HG03135 (cell line): ENCODE results near the gene CELSR2.
"Not testable (repeated sequence)": the region's sequence is repeated elsewhere in the genome, so short reads cannot be mapped to it uniquely, and the experiment has no call there.

ENCODE experiments used
- ATAC-seq: cut with Tn5 transposase; IDR thresholded peaks from one replicate; pipeline ENCODE4 v1.9.1; 2021; ENCODE audit warnings: mild to moderate bottlenecking, moderate library complexity; ENCODE audit not compliant: unreplicated experiment

Gene CELSR2

DNA sequence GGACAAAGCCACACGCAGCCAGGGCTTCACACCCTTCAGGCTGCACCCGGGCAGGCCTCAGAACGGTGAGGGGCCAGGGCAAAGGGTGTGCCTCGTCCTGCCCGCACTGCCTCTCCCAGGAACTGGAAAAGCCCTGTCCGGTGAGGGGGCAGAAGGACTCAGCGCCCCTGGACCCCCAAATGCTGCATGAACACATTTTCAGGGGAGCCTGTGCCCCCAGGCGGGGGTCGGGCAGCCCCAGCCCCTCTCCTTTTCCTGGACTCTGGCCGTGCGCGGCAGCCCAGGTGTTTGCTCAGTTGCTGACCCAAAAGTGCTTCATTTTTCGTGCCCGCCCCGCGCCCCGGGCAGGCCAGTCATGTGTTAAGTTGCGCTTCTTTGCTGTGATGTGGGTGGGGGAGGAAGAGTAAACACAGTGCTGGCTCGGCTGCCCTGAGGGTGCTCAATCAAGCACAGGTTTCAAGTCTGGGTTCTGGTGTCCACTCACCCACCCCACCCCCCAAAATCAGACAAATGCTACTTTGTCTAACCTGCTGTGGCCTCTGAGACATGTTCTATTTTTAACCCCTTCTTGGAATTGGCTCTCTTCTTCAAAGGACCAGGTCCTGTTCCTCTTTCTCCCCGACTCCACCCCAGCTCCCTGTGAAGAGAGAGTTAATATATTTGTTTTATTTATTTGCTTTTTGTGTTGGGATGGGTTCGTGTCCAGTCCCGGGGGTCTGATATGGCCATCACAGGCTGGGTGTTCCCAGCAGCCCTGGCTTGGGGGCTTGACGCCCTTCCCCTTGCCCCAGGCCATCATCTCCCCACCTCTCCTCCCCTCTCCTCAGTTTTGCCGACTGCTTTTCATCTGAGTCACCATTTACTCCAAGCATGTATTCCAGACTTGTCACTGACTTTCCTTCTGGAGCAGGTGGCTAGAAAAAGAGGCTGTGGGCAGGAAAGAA is 25.5 kb downstream of the CELSR2 start:
- ATAC-seq, result no peak

DNA sequence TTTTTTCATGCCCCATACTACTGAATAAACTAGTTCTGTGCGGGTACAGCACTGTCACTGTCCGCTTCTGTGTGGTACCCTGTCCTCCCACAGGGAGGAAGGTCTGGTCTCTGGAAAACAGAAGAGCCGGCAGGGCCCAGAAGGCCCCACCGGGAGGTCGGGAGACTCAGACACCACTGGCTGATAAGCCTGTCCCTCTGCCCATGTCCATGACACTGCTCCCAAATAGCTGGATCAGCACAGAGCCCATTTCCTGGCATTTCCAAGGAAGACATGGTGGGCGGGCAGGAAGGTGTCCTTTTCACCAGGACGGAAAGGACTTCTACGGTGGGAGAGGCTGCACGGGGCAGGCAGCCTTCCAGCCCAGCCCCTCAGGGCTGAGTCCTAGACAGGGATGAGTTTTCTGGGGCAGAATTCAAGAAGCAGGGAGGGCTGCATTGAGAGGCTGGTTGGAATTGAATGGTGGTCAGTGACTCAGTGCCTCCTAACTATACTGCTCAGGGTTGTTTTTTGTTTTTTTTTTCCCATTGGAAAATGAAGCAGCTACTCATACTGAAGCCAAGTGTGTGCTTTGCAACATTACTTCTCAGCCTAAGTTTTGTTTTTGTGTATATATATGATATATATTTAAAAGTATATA is 26.5 kb downstream of the CELSR2 start:
- no peak for ATAC-seq

DNA sequence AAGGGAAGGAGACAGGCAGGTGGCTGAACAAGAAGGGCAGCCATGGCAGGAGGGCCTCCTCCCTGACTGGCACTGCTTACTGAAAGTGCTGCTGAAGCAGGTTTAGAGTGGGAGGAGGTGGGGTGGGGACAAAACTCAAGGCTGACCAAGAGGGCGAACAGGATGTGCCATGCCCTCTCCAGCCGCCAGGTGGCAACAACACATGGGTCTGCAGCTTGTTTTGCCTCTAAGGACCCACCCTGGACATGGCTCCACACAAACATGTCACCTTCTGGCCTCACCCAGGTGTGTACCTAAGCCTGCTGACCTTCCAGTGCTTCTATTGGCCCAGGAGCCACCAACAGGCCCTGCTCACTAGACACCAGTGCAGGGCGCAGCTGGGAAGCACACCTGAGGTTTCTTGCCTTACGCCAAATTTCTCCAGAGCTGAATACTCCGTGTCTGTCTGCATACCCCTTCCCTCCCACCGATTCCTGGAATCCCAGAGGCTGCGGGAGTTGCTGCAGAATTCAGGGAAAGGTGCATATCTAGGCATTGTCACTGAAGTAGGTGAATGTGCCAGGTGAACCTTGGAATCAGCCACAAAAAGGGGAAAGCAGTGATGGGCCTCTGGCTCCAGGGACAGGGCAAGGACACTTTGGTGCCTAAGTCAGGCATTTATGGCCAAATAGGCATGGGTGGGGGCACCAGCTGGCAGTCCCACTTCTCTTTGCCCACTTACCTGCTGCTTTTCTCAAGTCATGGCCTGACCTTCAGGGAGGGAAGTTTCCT is 28.3 kb downstream of the CELSR2 start:
- peak; percentile 74 for ATAC-seq

DNA sequence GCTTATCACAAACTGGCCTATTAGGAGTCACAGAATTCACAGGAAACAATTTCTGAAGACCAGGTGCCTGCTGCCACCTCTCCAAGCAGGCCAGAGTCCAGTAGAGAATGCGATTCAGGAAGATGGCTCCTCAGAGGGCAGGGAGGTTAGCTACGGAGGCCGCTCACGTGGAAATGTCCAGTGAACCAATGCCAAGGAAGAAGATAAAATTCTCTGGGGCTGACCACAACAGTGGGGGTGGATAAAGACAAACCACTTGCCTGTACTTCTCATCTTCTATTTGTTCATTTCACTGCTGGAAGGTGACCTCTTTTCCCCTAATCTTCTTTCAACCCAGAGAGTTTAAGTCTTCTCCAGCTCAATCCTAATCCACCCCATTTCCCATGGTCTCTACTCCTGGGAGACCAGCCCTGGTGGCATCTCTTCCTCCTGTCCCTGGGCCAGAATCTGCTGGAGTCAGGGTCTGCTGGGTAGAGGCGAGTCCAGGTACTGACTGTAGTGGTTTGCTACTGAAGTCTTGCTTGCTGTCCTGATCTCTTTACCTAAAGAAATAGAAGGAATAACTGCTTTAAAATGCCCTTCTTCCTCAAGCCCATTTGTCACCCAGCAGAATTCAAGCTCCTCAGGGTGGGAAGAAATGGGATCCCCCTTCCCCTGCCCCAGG is 30.4 kb downstream of the CELSR2 start:
- ATAC-seq, result no peak

DNA sequence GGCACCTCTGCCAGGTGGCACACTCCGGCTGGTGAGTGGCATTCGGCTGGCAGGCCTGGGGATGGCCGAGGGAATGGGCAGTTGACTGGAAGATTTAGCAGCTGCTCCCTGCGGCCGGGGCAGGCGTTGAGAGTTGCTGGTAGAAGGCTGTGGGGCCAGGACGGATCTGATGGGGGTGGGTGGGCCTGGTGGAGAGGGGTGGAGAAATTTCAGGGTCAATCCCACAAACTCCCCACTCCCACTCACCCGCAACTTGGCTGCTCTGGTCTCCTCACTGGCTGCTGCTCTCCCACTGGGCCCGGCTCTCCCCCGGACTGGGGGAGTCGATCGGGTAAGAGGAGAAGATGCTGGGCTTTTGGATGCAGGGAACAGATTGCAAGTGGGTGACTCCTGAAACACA is 31.5 kb downstream of the CELSR2 start:
- no peak for ATAC-seq

DNA sequence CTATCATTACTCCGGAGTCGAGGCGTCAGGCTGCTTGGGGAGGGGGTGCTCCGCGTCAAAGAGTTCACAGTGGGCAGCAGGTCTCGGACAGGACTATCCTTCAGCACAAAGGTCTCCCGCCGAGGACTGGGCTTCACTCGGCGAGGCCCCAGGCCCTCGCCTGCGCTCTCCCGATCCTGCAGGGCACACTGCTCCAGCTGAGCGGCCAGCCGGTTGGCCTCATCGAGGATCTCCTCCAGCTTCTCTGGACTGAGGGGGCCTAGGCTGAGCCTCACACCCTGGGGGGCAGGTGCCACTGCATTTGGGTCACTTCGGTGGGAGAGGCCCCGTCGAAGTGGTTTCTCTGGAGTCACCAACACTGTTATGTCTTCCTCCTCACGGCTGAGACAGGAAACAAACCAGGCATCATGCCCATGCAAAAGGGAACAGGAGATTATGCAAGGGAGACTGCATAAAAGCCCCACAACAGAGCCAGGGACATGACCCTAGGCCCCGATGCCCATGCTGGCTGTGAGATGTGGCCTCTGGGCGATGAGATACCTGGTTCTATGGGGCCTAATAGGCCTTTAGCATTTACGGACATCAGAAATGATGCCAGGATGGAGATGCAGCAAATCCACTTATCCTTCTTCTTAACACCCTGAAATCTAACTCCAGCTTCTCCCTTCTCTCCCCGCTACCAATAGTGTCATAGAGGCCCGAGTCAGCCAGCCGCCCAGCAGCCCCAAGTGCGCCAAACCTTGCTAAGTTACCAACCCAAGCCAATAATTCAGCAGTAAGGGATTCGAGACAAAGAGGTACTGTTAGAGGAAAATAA is 32.5 kb downstream of the CELSR2 start:
- ATAC-seq, result no peak

DNA sequence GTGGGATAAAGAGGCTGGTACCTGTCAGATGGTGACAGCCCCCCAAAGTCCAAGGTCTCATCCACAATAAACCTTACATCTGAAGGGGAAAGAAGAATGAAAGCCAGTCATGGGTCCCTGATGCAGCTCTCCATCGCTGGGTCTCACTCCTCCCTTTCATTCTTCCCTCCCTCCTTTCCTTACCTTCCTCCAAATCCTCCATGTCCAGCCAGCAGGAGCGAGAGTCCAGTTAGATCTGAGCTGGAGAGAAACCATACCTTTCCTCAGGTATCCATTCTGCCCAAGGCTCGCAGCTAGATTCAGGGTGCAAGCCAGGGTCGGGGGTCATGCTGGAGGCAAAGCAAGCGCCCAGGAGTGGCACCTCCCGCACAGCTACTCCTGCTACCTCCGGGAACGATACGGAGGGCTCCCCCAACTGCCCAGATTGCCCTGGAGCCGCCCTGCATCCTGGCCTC is 33.2 kb downstream of the CELSR2 start:
- ATAC-seq, result no peak

DNA sequence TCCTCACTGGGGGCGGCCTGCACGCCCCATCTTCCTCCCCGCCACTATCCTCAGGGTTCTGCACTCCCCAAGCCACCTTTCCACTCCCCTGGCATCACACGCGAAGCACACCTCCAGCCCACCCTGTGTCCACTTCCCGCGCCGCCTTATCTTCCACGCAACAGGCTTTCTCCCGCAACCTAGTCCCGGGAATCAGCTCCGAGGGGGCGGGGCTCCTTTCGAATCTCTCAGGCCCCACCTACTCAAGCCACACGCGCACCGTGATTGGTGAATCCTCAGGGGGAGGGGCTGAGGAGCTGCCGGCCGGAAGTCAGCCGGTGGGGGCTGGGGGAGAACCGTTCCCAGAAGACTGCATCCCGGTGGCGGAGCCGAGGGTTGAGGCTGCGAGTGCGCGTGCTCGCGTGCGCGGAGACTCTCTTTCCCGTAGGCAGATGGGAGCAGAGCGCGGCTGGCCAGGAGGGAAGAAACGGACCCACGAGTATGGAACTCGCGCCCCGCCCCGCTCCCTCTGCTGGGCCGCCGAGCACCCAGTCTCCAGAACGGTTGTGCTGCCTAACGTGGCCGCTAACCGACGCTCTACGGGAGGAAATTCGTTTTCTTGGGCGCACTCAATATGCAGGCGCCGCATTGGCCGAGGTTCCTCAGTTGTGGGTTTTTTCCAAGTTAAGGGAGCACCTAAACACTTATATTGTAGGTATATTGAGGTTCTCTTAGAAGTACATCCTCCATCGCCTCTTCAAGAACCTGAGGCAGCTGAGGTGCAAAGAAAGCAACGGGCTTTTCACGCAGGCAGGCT is 33.8 kb downstream of the CELSR2 start, which contains the start of gene PSRC1:
PSRC1 (minus strand) TSS at position 194 of the 796 bp plus-strand sequence.
- ATAC-seq, result peak; percentile 94

DNA sequence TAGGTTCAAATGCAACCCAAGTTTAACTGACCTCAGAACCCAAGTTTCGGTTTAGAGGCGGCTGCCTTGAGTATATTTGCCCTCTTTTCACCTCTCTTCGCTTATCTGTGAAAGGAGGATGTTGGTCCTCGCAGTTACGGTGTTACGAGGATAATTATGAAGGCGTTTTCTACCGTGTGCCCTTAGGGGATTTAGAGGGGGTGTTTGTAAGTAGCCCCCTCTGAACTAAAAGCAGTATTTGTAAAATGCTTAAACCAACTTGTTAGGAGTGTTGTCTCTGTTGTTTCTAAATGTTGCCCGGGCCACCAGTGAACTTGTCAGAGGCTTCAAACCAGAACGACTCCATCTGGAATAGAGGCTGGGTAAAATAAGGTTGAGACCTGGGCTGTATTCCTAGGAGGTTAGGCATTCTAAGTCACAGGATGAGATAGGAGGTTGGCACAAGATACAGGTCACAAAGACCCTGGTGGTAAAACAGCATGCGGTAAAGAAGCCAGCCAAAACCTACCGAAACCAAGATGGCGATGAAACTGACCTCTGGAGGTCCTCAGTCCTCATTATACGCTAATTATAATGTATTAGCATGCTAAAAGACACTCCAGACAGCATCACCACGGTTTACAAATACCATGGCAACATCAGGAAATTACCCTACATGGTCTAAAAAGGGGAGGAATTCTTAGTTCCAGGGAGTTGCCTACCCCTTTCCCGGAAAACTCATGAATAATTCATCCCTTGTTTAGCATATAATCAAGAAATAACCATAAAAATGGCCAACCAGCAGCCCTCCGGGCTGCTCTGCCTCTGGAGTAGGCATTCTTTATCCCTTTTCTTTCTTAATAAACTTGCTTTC is 34.6 kb downstream of the CELSR2 start:
- peak; percentile 19 for ATAC-seq

DNA sequence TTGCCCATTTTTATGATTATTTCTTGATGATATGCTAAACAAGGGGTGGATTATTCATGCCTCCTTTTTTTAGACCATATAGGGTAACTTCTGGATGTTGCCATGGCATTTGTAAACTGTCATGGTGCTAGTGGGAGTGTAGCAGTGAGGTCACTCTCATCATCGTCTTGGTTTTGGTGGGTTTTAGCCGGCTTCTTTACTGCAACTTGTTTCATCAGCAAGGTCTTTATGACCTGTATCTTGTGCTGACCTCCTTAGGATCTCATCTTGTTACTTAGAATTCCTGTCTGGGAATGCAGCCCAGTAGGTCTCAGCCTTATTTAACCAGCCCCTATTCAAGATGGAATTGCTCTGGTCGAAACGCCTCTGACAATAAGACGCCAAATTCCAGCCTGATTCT is 37.4 kb downstream of the CELSR2 start:
- not testable (repeated sequence) for ATAC-seq

DNA sequence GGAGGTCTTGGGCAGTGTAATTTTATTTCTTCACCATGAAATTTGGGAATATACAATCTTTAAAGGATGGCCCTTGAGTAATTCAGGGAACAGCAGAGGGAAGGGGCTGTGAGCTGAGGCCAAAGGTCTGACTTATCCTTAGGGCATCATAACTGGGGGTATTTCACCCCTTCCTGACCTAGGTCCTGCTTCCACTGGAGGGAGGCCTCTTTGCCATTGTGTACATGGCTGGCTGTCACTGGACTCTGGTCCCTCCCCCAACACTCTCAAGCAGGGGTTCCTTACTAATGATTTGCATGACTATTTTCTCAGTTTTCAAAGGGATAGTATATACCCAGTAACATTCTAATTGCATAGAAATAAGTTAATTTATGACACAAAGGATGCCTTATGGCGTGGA is 40.8 kb downstream of the CELSR2 start:
- no peak for ATAC-seq

DNA sequence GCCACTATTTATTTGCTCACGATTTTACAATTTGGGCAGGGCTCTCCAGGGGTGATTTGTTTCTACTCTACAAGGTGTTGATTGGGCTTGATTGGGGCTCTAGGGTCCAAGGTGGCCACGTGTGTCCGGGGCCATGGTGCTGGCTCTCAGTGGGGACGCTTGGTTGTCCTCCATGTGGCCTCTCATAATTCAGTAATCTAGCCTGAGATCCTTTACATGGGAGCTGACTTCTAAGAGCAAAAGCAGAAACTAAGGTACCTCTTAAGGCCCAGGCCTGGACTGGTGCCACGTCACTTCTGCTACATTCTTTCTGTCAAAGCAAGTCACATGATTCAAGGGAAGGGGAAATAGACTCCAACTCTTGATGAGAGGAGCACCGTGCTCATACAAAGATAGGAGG is 41.7 kb downstream of the CELSR2 start:
- no peak for ATAC-seq

DNA sequence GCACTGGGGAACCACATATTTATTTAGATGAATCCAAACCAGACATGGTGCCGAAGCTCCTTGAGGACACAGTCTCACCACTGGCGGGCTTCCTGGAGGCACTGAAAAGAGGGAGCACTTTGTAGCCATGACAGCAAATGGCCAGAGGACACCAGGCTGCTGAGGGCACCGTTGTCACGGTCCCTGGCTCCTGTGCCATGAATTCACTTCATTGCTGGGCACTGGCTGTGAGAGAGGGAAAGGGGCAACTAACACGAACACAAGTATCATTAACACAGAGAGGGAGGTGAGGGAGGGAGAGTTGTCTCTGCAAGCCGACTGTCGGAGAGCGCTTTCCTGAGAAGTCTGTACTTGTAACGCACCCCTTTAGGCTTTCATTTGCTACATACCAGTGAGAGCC is 43.0 kb downstream of the CELSR2 start:
- ATAC-seq, result no peak

DNA sequence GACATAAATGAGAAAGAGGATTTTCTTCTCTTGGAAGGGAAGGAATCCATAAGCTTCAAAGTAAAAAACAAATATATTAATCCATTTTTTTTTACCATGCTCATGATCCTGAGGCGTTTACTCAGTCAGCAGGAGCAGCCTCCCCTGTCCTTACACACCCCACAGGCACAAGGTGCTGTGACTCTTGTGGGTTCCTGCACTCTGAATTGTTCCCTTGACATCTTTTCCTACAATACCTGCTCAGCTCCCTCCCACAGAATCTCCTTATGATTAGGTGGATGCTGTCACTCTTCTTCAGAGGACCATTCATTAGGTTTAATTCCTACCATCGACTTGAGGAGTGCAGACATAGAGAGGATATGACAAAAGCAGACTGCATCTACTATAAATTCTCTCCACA is 43.7 kb downstream of the CELSR2 start:
- ATAC-seq, result no peak

DNA sequence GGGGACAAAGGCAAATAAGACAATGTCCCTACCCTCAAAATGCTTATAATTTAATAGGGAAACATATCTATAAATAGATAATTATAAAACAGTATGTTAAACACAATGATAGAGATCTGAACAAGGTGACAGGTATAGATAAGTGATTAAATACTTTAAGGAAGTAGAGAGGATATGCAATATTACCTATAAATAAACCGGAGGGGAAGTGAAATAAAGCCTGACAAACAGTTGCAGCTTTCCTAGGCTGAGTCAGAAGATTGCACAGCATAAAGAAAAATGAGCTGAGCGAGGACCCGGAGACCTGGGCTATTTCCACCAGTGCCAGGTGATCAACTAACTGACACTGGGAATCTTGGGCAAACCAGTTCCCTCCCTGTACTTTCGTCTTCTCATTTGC is 45.1 kb downstream of the CELSR2 start:
- no peak for ATAC-seq

DNA sequence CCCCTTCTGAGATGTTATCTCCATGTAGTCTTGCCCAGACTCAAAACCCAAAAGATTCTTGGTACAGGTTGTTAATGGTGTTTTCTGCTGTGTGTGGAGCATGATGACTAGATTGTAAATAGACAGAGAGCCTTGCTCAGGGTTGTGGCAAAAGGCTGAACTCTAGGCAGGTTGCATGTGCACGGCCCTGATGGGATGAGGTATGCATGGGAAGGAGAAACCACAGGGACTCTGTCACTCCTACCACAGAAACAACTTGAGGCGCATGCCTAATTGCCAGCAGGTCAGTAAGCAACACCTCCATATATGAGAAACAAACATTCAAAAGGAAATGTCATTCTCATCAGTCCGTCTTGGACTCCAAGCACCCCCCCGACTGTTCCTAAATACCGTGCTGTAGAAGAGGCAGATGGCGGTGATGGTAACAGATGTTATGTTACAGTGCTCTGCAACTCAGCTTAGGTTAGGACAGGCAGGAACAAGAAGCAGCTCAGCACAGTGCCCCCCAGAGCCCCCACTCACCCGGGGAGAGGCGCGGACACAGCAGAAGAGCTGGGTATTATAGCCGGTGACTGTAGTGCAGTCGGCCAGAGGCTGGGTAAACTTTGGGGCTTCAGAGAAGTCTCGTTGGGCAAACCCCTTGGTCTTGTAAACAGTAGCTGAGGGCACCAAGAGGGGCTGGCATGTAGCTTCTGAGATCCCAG is 46.5 kb downstream of the CELSR2 start:
- ATAC-seq, result no peak

DNA sequence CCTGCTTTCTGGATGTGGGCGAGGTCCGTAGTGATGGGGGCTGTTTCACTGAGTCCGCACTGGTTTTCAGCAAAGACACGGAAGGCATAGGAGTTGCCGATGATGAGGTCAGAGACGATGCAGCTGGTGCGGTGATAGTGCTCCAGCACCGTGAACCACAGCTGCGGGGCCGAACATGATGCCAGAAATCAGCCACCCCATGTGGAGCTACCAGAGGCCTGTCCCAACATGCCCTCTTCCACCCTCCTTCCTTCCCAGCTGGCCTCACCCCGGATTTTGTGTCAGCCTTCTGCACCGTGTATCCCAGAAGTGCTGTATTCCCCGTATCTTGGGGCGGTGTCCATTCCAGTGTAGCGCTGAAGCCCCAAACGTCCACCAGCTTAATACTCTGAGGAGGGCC is 47.4 kb downstream of the CELSR2 start:
- no peak for ATAC-seq
